Right forelimb (tissue), 1 donor: ENCODE measurements around the gene USP44.
A peak's percentile ranks its signal among the peaks of the same experiment; 100 is the strongest.
"Not testable (repeated sequence)": the region's sequence is repeated elsewhere in the genome, so short reads cannot be mapped to it uniquely, and the experiment has no call there.

ENCODE experiments used
- DNase-seq: peaks from one replicate; pipeline ENCODE4 v3.0.0-alpha.2; 2018

Gene USP44

DNA sequence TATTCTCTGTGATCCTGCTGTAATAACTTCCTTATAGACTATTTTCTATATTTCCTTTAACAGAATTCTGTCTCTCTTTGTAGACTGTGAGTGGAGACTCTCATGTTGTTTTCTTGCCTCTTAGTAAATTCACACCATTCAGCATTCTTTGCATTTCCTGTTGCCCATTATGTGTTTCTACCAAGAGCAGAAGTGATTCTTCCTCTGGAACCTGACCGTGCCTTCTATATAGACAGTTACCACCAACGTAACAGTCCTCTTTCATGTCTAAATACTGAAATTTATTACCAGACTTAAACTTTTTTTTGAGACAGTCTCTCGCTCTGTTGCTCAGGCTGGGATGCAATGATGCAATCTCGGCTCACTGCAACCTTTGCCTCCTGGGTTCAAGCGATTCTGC lies 46.2 kb downstream of the USP44 start:
- no peak for DNase-seq

DNA sequence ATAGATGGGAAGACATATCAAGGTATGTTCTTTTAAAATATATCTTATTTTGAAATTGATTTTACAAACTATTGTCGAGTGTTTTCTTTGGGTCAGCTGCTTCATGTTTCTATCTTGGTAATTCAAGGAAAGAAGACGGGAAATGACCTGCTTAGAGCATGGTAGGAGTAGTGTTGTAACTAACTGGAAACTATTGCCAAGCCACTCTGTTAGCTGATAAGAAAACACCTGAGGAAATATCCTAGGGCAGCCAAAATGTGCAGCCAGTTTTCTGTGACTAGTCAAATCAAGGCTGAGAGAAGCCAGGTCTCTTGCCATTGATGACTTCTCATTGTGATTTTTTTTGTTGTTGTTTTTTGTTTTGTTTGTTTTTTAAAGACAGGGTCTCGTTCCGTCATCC lies 47.1 kb downstream of the USP44 start:
- DNase-seq = no peak

DNA sequence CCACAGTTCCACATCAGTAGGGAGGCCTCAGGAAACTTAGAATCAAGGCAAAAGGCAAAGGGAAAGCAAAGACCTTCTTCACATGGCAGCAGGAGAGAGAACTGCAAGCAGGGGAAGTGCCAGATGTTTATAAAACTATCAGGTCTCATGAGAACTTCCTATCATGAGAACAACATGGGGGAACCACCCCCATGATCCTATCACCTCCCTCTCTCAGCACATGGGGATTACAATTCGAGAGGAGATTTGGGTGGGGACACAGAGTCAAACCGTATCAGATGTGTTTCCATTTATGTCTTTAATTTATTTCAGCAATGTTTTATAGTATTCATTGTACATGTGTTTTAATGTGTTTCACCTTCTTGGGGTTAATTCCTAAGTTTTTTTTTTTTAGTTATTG lies 51.5 kb downstream of the USP44 start:
- DNase-seq = no peak

DNA sequence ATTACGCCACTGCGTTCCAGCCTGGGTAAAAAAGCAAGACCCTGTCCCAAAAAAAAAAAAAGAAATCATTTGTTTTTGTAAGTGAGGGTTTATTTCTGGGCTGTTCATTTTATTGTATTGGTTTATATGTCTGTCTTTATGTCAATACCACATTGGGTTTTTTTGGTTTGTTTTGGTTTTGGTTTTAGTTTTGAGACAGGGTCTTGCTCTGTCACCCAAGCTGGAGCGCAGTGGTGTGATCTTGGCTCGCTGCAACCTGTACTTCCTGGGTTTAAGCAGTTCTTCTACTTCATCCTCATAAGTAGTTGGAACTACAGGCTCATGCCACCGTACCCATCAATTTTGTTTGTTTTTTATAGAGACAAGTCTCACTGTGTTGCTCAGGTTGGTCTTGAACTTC lies 52.3 kb downstream of the USP44 start:
- no peak for DNase-seq

DNA sequence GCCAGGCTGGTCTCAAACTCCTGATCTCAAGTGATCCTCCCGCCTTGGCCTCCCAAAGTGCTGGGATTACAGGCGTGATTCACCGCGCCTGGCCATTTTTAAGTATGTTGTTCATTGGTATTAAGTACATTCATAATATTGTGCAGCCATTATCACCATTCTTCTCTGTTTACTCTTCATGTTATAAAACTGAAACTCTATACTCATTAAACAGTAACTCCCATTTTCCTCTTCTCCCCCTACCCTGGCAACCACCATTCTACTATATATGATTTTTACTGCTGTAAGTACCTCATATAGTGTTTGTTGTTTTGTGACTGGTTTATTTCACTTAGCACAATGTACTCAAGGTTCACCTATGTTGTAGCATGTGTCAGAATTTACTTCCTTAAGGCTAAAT lies 54.2 kb downstream of the USP44 start:
- no peak for DNase-seq

DNA sequence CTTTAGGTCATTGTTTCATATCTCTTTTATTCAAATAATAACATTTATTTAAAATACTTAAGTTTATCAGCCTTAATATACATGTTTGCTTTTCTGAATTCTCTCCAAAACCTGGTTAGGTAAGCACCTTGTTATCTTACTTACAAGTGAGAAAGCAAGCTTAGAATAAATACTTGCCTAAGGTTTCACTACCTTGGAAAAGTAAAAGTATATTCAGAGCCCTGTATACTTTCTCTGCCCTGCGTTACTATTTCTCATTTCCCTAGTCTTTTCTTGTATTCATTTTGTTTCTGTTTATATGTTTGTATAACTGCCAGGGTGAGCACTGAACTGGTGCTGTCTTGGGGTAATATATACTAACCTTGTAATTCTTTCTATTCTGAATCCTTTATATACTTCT lies 55.8 kb downstream of the USP44 start:
- no peak for DNase-seq

DNA sequence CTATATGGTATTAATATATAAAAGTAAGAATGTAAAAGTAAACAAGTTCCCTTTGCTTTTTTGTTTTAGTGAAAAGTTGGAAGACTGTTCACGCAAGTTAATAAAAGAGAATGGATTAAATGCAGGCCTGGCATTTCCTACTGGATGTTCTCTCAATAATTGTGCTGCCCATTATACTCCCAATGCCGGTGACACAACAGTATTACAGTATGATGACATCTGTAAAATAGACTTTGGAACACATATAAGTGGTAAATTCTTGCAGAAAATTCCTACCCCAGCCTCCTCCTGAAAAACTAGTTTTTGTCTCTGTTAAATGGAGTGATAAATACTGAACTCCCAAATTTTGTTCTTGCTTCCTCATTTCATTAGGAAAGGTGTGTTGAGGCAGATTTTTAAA lies 56.4 kb downstream of the USP44 start:
- DNase-seq = no peak

DNA sequence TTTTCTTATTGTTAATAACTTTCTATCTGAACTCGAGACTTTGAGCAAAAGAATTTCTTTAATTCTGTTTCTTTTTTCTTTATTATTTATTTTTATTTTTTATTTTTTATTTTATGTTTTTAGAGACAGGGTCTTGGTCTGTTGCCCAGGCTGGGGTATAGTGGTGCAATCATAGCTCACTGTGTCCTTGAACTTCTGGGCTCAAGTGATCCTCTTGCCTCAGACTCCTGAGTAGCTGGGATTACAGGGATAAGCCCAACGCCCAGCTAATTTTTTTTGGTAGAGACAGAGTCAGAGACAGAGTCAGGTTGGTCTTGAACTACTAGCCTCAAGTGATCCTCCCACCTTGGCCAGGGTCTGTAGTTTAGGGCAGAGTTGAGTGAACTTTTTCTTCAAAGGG lies 58.8 kb downstream of the USP44 start:
- DNase-seq = no peak

DNA sequence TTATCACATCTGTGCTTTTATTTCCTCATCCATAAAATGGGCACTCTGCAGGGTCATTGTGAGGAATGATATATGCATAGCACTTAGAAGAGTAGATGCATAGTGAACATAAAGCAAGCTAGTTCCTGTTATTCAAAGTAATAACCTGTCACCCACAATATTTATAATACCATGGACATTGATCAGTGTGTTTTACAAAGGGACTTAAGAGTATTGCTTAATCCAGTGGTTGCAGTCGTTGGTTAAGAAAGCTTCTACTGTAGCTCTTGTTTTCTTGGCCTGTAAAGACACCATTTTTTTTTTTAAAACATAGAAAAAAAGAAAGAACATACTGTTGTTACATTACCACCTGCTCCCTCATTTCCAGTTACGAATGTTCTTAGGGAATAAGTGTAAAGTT lies 64.3 kb downstream of the USP44 start:
- no peak for DNase-seq

DNA sequence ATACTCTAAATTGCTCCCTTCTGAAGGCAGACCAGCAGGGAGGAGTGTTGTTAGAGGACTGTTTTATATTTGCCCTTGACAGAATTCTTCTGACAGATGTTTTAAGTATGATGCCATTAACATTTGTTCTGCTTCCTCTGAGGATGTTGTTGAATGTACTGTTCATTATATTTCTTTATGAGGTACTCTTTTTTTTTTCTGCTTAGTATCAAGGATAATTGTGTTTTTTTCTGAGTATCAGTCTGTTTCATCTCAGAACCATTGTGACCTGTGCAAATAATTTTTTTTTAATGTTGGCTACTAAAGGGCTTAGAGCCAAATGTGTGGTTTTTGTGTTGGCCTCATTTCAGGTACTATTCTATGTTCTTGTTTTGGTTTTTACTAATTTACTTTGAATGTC lies 66.8 kb downstream of the USP44 start:
- no peak for DNase-seq

DNA sequence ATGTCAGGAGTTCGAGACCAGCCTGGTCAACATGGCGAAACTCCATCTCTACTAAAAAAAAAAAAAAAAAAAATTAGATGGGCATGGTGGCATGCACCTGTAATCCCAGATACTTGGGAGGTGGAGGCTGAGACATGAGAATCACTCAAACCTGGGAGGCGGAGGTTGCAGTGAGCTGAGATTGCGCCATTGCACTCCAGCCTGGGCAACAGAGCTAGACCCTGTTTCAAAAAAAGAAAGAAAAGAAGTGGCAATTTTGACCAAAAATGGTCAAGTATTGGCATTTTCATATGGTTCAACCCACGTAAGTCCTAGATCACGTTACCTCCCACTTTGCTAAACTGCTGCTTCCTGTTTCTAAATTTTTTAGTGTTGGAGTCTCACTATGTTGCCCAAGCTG lies 68.7 kb downstream of the USP44 start:
- not testable (repeated sequence) for DNase-seq

DNA sequence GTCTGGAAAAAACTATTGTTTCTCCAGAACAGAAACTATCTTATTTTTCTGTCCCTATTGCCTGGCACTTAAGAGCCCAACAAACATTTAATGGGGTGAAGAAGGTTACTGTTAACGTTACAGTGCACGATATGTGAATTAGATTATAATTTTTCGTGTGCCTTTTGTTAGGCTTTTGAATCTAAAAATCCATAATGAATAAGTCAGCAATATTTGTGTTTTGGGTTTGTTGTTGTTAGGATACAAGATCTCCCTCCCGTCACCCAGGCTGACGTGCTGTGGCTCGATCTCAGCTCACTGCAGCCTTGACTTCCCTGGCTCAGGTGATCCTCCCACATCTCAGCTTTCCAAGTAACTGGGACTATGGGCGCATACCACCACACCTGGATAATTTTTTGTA lies 69.4 kb downstream of the USP44 start:
- no peak for DNase-seq

DNA sequence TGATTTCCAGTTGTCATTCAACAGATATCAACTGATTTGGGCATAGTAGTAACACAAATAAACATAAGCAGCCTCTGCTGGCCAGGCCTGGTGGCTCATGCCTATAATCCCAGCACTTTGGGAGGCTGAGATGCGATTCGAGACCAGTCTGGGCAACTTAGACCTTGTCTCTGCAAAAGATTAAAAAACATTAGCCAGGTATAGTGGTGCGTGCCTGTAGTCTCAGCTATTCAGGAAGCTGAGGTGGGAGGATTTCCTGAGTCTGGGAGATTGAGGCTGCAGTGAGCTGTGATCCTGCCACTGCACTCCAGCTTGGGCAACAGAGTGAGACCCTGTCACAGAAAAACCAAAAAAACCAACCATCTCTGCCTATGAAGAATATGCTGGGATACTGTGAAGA lies 70.2 kb downstream of the USP44 start:
- DNase-seq = no peak

DNA sequence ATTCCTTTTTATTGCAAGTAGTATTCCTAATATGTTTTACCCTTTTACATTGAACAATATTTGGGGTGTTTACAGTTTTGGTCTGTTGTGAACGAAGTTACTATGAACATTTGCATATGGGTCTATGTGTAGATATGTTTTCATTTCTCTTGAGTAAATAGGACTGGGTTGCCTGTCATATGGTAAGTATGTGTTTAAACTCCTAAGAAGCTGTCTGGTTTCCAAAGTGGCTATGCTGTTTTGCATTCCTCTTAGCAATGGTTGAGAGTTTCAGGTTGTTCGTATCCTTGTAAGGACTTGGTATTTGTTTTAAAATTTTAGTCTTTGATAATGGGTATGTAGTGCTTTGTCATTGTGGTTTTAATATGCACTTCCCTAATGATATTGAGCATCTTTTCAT lies 71.0 kb downstream of the USP44 start:
- no peak for DNase-seq

DNA sequence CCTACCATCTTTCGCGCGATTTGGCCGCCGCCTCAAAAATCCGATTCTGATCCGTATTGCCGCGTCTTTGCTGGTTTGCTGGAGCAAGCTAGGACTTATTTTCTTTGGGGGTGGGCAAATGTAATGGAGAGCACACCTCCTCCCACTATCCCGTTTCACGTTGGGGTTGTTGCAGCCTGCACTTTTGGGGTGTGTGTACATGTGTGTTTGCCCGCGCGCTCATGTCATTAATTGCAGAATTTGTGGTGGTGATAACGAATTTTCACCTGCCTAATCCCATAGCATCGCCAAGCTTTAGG lies 76.7 kb downstream of the USP44 start:
- no peak for DNase-seq

DNA sequence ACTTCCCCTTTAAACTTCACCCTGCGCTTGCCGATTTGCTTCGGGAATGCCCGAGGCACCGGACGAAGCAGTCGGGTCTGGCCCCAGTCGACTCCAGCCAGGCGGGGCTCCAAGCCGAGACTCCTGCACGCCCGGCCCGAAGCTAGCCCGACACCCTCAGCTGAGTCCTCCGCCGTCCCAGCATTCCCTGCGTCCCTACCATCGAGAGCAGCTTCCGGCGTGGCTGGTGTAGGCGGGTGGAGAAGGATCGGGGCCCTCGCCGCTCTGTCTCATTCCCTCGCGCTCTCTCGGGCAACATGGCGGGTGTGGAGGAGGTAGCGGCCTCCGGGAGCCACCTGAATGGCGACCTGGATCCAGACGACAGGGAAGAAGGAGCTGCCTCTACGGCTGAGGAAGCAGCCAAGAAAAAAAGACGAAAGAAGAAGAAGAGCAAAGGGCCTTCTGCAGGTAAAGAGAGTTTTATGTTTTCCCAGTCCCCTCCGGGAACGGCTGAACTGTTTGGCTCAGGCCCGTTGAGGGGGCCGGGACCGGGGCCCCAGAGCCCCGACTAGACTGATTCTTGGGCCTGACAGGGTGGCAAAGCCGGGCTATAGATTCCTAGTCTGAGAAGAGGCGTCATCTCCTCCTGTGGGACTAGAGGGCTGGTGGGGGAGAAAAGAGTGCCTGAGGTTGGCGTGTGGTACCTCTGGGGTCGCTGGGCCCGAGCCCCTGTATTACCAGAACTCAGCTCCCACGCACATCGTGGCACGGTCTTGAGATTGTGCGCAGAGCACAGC lies 77.2 kb downstream of the USP44 start, which contains the start of gene METAP2:
Gene METAP2 (plus strand): TSS at position 269 of the 776 bp plus-strand sequence. CDS start 28 bp downstream, at position 297.
- peak; percentile 97 for DNase-seq

DNA sequence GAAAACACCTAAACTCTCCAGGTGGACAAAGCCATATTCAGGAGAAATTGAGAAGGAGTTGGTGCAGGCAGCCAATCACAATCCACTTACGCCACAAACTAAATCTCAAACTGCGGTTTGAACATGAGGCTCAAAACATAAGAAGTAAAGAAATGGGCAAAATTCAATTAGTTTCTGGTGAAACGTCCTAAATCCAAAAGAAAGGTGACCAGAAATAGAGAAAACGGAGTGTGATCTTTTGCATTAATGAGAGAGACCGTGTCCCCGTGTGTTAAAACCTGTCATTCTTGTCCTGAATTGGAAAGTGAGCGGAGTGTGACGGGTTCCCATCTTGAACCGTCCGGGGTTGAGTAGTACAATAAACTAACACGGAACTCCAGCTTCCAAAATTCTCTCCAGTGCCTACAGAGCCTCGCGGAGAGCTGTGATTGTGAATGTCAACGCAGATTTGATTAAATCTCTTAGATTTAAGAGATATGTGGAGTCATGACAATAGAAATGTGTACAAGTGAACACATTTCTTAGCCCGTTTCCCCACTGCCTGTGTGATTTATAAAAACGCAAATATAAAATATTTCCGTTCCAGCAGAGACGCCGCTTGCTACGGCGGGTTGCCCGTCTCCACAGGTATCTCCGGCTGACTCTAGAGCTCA lies 77.9 kb downstream of the USP44 start:
- peak; percentile 48 for DNase-seq

DNA sequence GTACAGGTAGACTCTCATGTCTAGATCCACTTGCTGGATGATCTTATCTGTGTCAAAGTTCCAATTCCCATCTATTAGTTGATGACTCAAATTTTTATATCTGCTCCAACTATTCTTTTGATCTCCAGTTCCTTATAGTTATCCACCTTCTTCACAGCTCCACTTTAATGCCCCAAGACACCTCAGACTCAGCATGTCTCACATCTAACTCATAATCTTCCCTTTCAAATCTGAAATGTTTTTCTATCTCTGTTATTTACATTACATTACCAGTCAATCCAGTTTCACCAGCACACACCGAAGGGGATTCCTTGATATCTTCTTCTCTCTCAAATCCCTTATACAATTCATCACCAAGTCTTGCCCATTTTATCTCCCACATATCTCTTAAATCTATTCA lies 81.0 kb downstream of the USP44 start:
- no peak for DNase-seq
